H1 (cell line): ENCODE measurements around the gene MSL1. TPM values are rescaled to one million over a fixed set of nuclear protein-coding genes. Genes with fewer than 3 reads are reported as not detected.

ENCODE experiments used
- BCL11A ChIP-seq, 2 experiments: IDR thresholded peaks; one replicate each; pipeline ENCODE4 v1.6.1; 2011; ENCODE audit warnings: low read depth in 2 of 2, low read length in 2 of 2, mild to moderate bottlenecking in 2 of 2
- BRCA1 ChIP-seq: IDR thresholded peaks from 2 replicates; pipeline ENCODE4 v1.6.1; 2012; ENCODE audit warnings: low read depth, low read length, improper control_type of control experiment
- CBX8 ChIP-seq: fragments of 300-800, 300-1000 bp; sonication (generic); IDR thresholded peaks from 2 replicates; pipeline ENCODE4 v1.7.1; 2016; ENCODE audit warnings: low read depth, low read length, borderline replicate concordance
- CEBPB ChIP-seq: IDR thresholded peaks from 2 replicates; pipeline ENCODE4 v1.6.1; 2012; ENCODE audit warnings: low read depth, low read length
- CHD2 ChIP-seq: IDR thresholded peaks from 2 replicates; pipeline ENCODE4 v1.6.1; 2012; ENCODE audit warnings: low read length, improper control_type of control experiment
- CREB1 ChIP-seq: IDR thresholded peaks from 2 replicates; pipeline ENCODE4 v1.6.1; 2012; ENCODE audit warnings: inconsistent platforms
- E2F6 ChIP-seq: IDR thresholded peaks from 2 replicates; pipeline ENCODE4 v1.6.1; 2012; ENCODE audit warnings: inconsistent platforms
- EGR1 ChIP-seq: IDR thresholded peaks from 2 replicates; pipeline ENCODE4 v1.6.1; 2011; ENCODE audit warnings: low read depth, low read length, borderline replicate concordance
- KDM4A ChIP-seq: IDR thresholded peaks from one replicate; pipeline ENCODE4 v1.7.1; 2012; ENCODE audit warnings: low read depth, mild to moderate bottlenecking, moderate library complexity, low read length, inconsistent platforms; ENCODE audit not compliant: severe bottlenecking
- MAX ChIP-seq: IDR thresholded peaks from 2 replicates; pipeline ENCODE4 v1.6.1; 2012; ENCODE audit warnings: inconsistent platforms
- NANOG ChIP-seq: IDR thresholded peaks from 2 replicates; pipeline ENCODE4 v1.6.1; 2011; ENCODE audit warnings: low read length, low read depth, mild to moderate bottlenecking, inconsistent platforms; ENCODE audit not compliant: insufficient read depth, poor library complexity, severe bottlenecking
- POLR2A ChIP-seq, 2 experiments: IDR thresholded peaks; 1 replicate in 1 of 2; 2 replicates in 1 of 2; pipeline ENCODE4 v1.6.1; 2011; ENCODE audit warnings: low read depth in 2 of 2, low read length in 2 of 2, mild to moderate bottlenecking in 2 of 2; ENCODE audit errors: control extremely low read depth in 1 of 2
- RAD21 ChIP-seq, 2 experiments: IDR thresholded peaks in 1 of 2; conservative IDR thresholded peaks in 1 of 2; 2 replicates each; pipeline ENCODE4 v1.6.1; 2011; ENCODE audit warnings: low read depth in 2 of 2, low read length in 2 of 2, improper control_type of control experiment in 1 of 2, inconsistent platforms in 1 of 2, mild to moderate bottlenecking in 1 of 2, moderate library complexity in 1 of 2
- RXRA ChIP-seq: IDR thresholded peaks from 2 replicates; pipeline ENCODE4 v1.6.1; 2011; ENCODE audit warnings: low read depth, mild to moderate bottlenecking, low read length, moderate library complexity; ENCODE audit not compliant: insufficient read depth
- SAP30 ChIP-seq: fragments of 300-600 bp; sonication (generic); IDR thresholded peaks from 2 replicates; pipeline ENCODE4 v1.7.1; 2012; ENCODE audit warnings: low read length, moderate library complexity, mild to moderate bottlenecking, inconsistent platforms; ENCODE audit not compliant: insufficient read depth, insufficient replicate concordance
- SIN3A ChIP-seq, 2 experiments: IDR thresholded peaks in 1 of 2; conservative IDR thresholded peaks in 1 of 2; 2 replicates each; pipeline ENCODE4 v1.6.1; 2011 to 2012; ENCODE audit warnings: low read length in 2 of 2, improper control_type of control experiment in 1 of 2, low read depth in 1 of 2, mild to moderate bottlenecking in 1 of 2
- SIRT6 ChIP-seq: IDR thresholded peaks from one replicate; pipeline ENCODE4 v1.7.1; 2012; ENCODE audit warnings: low read length, inconsistent platforms
- SP1 ChIP-seq: IDR thresholded peaks from 2 replicates; pipeline ENCODE4 v1.6.1; 2011; ENCODE audit warnings: low read depth, low read length
- SP4 ChIP-seq: IDR thresholded peaks from 2 replicates; pipeline ENCODE4 v1.6.1; 2012; ENCODE audit warnings: low read length, inconsistent platforms
- TAF7 ChIP-seq: optimal IDR thresholded peaks from 2 replicates; pipeline ENCODE3; 2011; ENCODE audit warnings: low read depth, mild to moderate bottlenecking, inconsistent platforms, low read length, moderate library complexity, borderline replicate concordance
- USF2 ChIP-seq: IDR thresholded peaks from 2 replicates; pipeline ENCODE4 v1.6.1; 2011; ENCODE audit warnings: low read length, improper control_type of control experiment
- YY1 ChIP-seq: IDR thresholded peaks from 2 replicates; pipeline ENCODE4 v1.6.1; 2011; ENCODE audit warnings: low read depth, mild to moderate bottlenecking, low read length
- polyA plus RNA-seq, 7 experiments: library from polyadenylated mRNA; depleted of rRNA in 3 of 7; stranded (reverse) in 5 of 7; unstranded in 2 of 7; fragments of >200 nt in 5 of 7; fragments of 200-250 nt in 2 of 7; gene quantifications; 1 replicate in 5 of 7; 2 replicates in 1 of 7; 4 replicates in 1 of 7; pipeline versions ENCODE4 v1.2.1 to v1.2.3, GENCODE V29; 2011 to 2013; ENCODE audit warnings: missing spikeins in 2 of 7, mixed read lengths in 2 of 7
- total RNA-seq: library from RNA; stranded (reverse); fragmentation: NEBNext Ultra II Directional; extraction: Animal tissue kit (Norgen Biotek cat#: 25700); gene quantifications from 2 replicates; pipeline ENCODE4 v1.2.1, GENCODE V29; 2021

The MSL1 gene
- total and polyA plus RNA-seq, 2 of the 8 experiments (the other 6 are each of a cell fraction or from before 2014, with no cell fraction given), result 24.1 to 66.5 TPM

- TF ChIP-seq SP4 (no peak), SP1 (no peak), EGR1 (0 out of 2 replicates have a peak, but pooled peaks have one; percentile 3), TAF7 (peak; percentile 22), YY1 (no peak), USF2 (no peak), CREB1 (no peak), RXRA (no peak), SIN3A (conservative IDR thresholded peaks at IDR 0.05 in 1 of 2, IDR thresholded peaks at IDR 0.05 in 1 of 2; ENCODE audit: low read depth in 1 of 2, low read length in 2 of 2) (peak in 1 of 2 experiments; percentile 58; a peak in 1 of 4 replicates), CBX8 (no peak), CHD2 (no peak), KDM4A (no peak), POLR2A (IDR thresholded peaks at IDR 0.05; ENCODE audit: control extremely low read depth in 1 of 2, low read depth in 2 of 2, low read length in 2 of 2) (peak in 1 of 2 experiments; percentile 37; a peak in 1 of 3 replicates), SIRT6 (no peak), RAD21 (IDR thresholded peaks at IDR 0.05 in 1 of 2, conservative IDR thresholded peaks at IDR 0.05 in 1 of 2; ENCODE audit: low read depth in 2 of 2, low read length in 2 of 2) (no peak), SAP30 (no peak), CEBPB (no peak), BRCA1 (no peak), NANOG (no peak), MAX (peak; percentile 25; the same call in 1 of the 2 replicates), BCL11A (IDR thresholded peaks at IDR 0.05; ENCODE audit: low read depth in 2 of 2, low read length in 2 of 2) (no peak), E2F6 (no peak)
Observed at GRCh38 chr17:40121181-40122135, at the start of gene MSL1 (continued).
